ENCODE data around the gene METTL17. TPM values are rescaled to one million over a fixed set of nuclear protein-coding genes. Genes with fewer than 3 reads are reported as not detected.

The METTL17 gene
- total RNA-seq, 1 experiment from 2014 or later: 80.5 TPM

GRCh38 chr14:21042918-21043317, 53.1 kb downstream of the METTL17 start:
- peaks cover 21% of the 10 kb centered on the region for H3K4me1 ChIP-seq
- BruUV-seq (replicated peaks): no TSS peak
- no peak overlapping the region for H3K4me3 ChIP-seq (ENCODE audit: low read depth, low read length)
- no peak for DNase-seq
- Mint-ChIP-seq H3K4me3 (ENCODE audit: unreplicated experiment) (no peak overlapping the region), H3K27me3 (ENCODE audit: insufficient read depth, unreplicated experiment) (peaks cover 16% of the 10 kb centered on the region), H3K36me3 (ENCODE audit: insufficient read depth, unreplicated experiment) (no peaks in the 10 kb centered on the region), H3K27ac (ENCODE audit: unreplicated experiment) (no peak overlapping the region), H3K9me3 (ENCODE audit: unreplicated experiment) (no peaks in the 10 kb centered on the region), H3K4me1 (ENCODE audit: low read depth, unreplicated experiment) (peaks cover 18% of the 10 kb centered on the region)
- H3K36me3 ChIP-seq (ENCODE audit: control insufficient read depth, insufficient read depth, low read length): no peaks in the 10 kb centered on the region
- no peaks in the 10 kb centered on the region for H3K27me3 ChIP-seq (replicated peaks; ENCODE audit: control insufficient read depth, insufficient read depth, low read length)
- H3K9me3 ChIP-seq: no peaks in the 10 kb centered on the region
- CTCF ChIA-PET: interaction anchor here (0.7 kb wide), 1 partner anchor 28 kb away, joined by 3 read pairs; no protein-coding TSS in a partner anchor
- POLR2A ChIA-PET: interaction anchor here (0.6 kb wide), 1 partner anchor 430 kb away, joined by 4 read pairs; no protein-coding TSS in a partner anchor
- intact Hi-C loops (cut with micrococcal nuclease; ENCODE audit: unreplicated experiment): no loop called here
- TF ChIP-seq CTCF (IDR thresholded peaks at IDR 0.05; ENCODE audit: insufficient read depth in 1 of 2, low read depth in 1 of 2, low read length in 1 of 2, severe bottlenecking in 1 of 2, unreplicated experiment in 1 of 2): no peak

- H3K36me3 ChIP-seq (ENCODE audit: control insufficient read depth, insufficient read depth, low read length): no peaks in the 10 kb centered on the region
- H3K27me3 Mint-ChIP-seq (ENCODE audit: insufficient read depth, unreplicated experiment): peaks cover 16% of the 10 kb centered on the region
- no peak overlapping the region for H3K27ac Mint-ChIP-seq (ENCODE audit: unreplicated experiment)
- no peak overlapping the region for H3K4me3 ChIP-seq (ENCODE audit: low read depth, low read length)
- no peak for DNase-seq
- ChIA-PET CTCF (interaction anchor here (1.1 to 1.5 kb wide), 3 partner anchors 28 to 73 kb away, joined by 3 to 10 read pairs (median 3); no protein-coding TSS in a partner anchor), POLR2A (interaction anchor here (0.6 kb wide), 1 partner anchor 430 kb away, joined by 4 read pairs; no protein-coding TSS in a partner anchor)
- BruUV-seq (replicated peaks): no TSS peak
- peaks cover 13% of the 10 kb centered on the region for H3K4me1 Mint-ChIP-seq (ENCODE audit: low read depth, unreplicated experiment)
- H3K9me3 ChIP-seq: no peaks in the 10 kb centered on the region
- no peaks in the 10 kb centered on the region for H3K36me3 Mint-ChIP-seq (ENCODE audit: insufficient read depth, unreplicated experiment)
- H3K4me1 ChIP-seq: peaks cover 15% of the 10 kb centered on the region
- no peaks in the 10 kb centered on the region for H3K9me3 Mint-ChIP-seq (ENCODE audit: unreplicated experiment)
- TF ChIP-seq CTCF (IDR thresholded peaks at IDR 0.05; ENCODE audit: insufficient read depth in 1 of 2, low read depth in 1 of 2, low read length in 1 of 2, severe bottlenecking in 1 of 2, unreplicated experiment in 1 of 2): no peak
- no peaks in the 10 kb centered on the region for H3K27me3 ChIP-seq (replicated peaks; ENCODE audit: control insufficient read depth, insufficient read depth, low read length)
- H3K4me3 Mint-ChIP-seq (ENCODE audit: unreplicated experiment): no peak overlapping the region
- intact Hi-C loops (cut with micrococcal nuclease; ENCODE audit: unreplicated experiment): no loop called here
Observed at GRCh38 chr14:21043387-21043973, 53.7 kb downstream of the METTL17 start.

GRCh38 chr14:21043974-21044618, 54.3 kb downstream of the METTL17 start:
- TF ChIP-seq CTCF (IDR thresholded peaks at IDR 0.05; ENCODE audit: insufficient read depth in 1 of 2, low read depth in 1 of 2, low read length in 1 of 2, severe bottlenecking in 1 of 2, unreplicated experiment in 1 of 2): no peak
- peaks cover 9% of the 10 kb centered on the region; the same call in 1 of the 2 replicates for H3K4me1 ChIP-seq
- H3K4me3 ChIP-seq (ENCODE audit: low read depth, low read length): no peak overlapping the region
- no peaks in the 10 kb centered on the region for H3K36me3 ChIP-seq (ENCODE audit: control insufficient read depth, insufficient read depth, low read length)
- H3K4me1 Mint-ChIP-seq (ENCODE audit: low read depth, unreplicated experiment): peaks cover 6% of the 10 kb centered on the region
- peaks cover 16% of the 10 kb centered on the region for H3K27me3 Mint-ChIP-seq (ENCODE audit: insufficient read depth, unreplicated experiment)
- DNase-seq: no peak
- H3K9me3 ChIP-seq: no peaks in the 10 kb centered on the region
- CTCF ChIA-PET: interaction anchor here (1.1 to 1.5 kb wide), 3 partner anchors 29 to 73 kb away, joined by 3 to 10 read pairs (median 3); no protein-coding TSS in a partner anchor
- no peaks in the 10 kb centered on the region for H3K27me3 ChIP-seq (replicated peaks; ENCODE audit: control insufficient read depth, insufficient read depth, low read length)
- no peak overlapping the region for H3K4me3 Mint-ChIP-seq (ENCODE audit: unreplicated experiment)
- H3K36me3 Mint-ChIP-seq (ENCODE audit: insufficient read depth, unreplicated experiment): no peaks in the 10 kb centered on the region
- H3K9me3 Mint-ChIP-seq (ENCODE audit: unreplicated experiment): no peaks in the 10 kb centered on the region
- intact Hi-C loops (cut with micrococcal nuclease; ENCODE audit: unreplicated experiment): no loop called here
- no peak overlapping the region for H3K27ac Mint-ChIP-seq (ENCODE audit: unreplicated experiment)
- no TSS peak for BruUV-seq (replicated peaks)
- POLR2A ChIA-PET: no interaction called here

Small RNAs within 50 kb of the gene (microRNA-seq; reads per million reads assigned to microRNA genes)
- gene MIR6717: not detected

Other genes with a start within 250 kb of the METTL17 start
- not detected in 2 replicates for gene EDDM3A, start 244.1 kb upstream of the METTL17 start, total RNA-seq (2022)
- not detected in 2 replicates for gene EDDM3B, start 221.6 kb upstream of the METTL17 start, total RNA-seq (2022)
- gene RNASE6, start 208.7 kb upstream of the METTL17 start, total RNA-seq (2022): not detected in 2 replicates
- gene RNASE1, start 187.1 kb upstream of the METTL17 start, total RNA-seq (2022): 1.2 and 1.5 TPM in 2 replicates
- gene RNASE3, start 98.6 kb upstream of the METTL17 start, total RNA-seq (2022): not detected in 2 replicates
- not detected in 2 replicates for gene RNASE2, start 34.5 kb upstream of the METTL17 start, total RNA-seq (2022)
- 0.81 and 0.88 TPM in 2 replicates for gene SLC39A2, start 9.3 kb downstream of the METTL17 start, total RNA-seq (2022)
- gene NDRG2, start 35.1 kb downstream of the METTL17 start, total RNA-seq (2022): 16.4 and 17.7 TPM in 2 replicates
- gene TPPP2, start 40.2 kb downstream of the METTL17 start, total RNA-seq (2022): not detected in 2 replicates
- gene RNASE13, start 44.8 kb downstream of the METTL17 start, total RNA-seq (2022): not detected in 2 replicates
- not detected in 2 replicates for gene RNASE7, start 52.4 kb downstream of the METTL17 start, total RNA-seq (2022)
- not detected in 2 replicates for gene RNASE8, start 67.8 kb downstream of the METTL17 start, total RNA-seq (2022)
- gene ARHGEF40, start 80.3 kb downstream of the METTL17 start, total RNA-seq (2022): 6.5 and 7.1 TPM in 2 replicates
- gene ZNF219, start 108.7 kb downstream of the METTL17 start, total RNA-seq (2022): 34.1 and 35.2 TPM in 2 replicates
- gene TMEM253, start 111.1 kb downstream of the METTL17 start, total RNA-seq (2022): 0.98 and 1.0 TPM in 2 replicates
- not detected in 2 replicates for gene OR5AU1, start 166.1 kb downstream of the METTL17 start, total RNA-seq (2022)

Data from Caco-2 (cell line).